ENCODE data around the gene NGRN. TPM values are rescaled to one million over a fixed set of nuclear protein-coding genes. Genes with fewer than 3 reads are reported as not detected.

The NGRN gene
- total and polyA plus RNA-seq, 2 of the 4 experiments (the other 2 are of a cell fraction), result 39.6 to 46.2 TPM

- intact Hi-C loops (cut with micrococcal nuclease), result no loop called here
- Histone ChIP-seq H3K23ac (ENCODE audit: low read depth, low read length) (no peak overlapping the region), H4K8ac (ENCODE audit: low read depth in 2 of 2, low read length in 2 of 2) (no peak overlapping the region), H2AFZ (replicated peaks; ENCODE audit: low read length, poor library complexity) (no peak overlapping the region), H2BK5ac (ENCODE audit: low read depth, low read length, poor library complexity, severe bottlenecking) (no peak overlapping the region), H3K4me1 (ENCODE audit: control insufficient read depth, insufficient read depth, low read length) (peaks cover 4% of the 10 kb centered on the region), H3K9ac (ENCODE audit: low read depth, low read length) (no peak overlapping the region), H4K20me1 (ENCODE audit: insufficient read depth, low read length) (peaks cover under 1% of the 10 kb centered on the region; the same call in 1 of the 2 replicates), H3K27ac (ENCODE audit: insufficient read depth, low read length) (no peak overlapping the region), H3K18ac (ENCODE audit: low read depth, low read length) (no peak overlapping the region), H4K91ac (ENCODE audit: insufficient read depth, low read depth, low read length) (no peak overlapping the region), H3K56ac (ENCODE audit: extremely low read depth, insufficient read depth, low read length) (no peak overlapping the region), H3K4me2 (ENCODE audit: low read depth, low read length) (no peak overlapping the region), H2BK120ac (ENCODE audit: low read depth, low read length) (no peak overlapping the region), H3K4ac (ENCODE audit: low read depth, low read length) (no peak overlapping the region), H2BK20ac (ENCODE audit: low read depth, low read length) (no peak overlapping the region), H3K9me1 (ENCODE audit: insufficient read depth, low read length) (peaks cover 8% of the 10 kb centered on the region), H3K9me3 (ENCODE audit: control insufficient read depth, insufficient read depth, low read length) (no peaks in the 10 kb centered on the region), H3K27me3 (ENCODE audit: control insufficient read depth, insufficient read depth, low read length) (no peaks in the 10 kb centered on the region), H4K5ac (ENCODE audit: low read depth, low read length) (no peak overlapping the region), H3K14ac (replicated peaks; ENCODE audit: low read depth, low read length) (no peak overlapping the region), H2BK15ac (ENCODE audit: low read depth, low read length) (no peak overlapping the region), H3K4me3 (ENCODE audit: insufficient read depth, low read depth, low read length) (no peak overlapping the region), H2AK9ac (replicated peaks; ENCODE audit: low read depth, low read length, poor library complexity) (no peak overlapping the region), H2AK5ac (ENCODE audit: low read depth, low read length) (no peak overlapping the region), H3K36me3 (ENCODE audit: control insufficient read depth, insufficient read depth, low read length) (no peaks in the 10 kb centered on the region), H3K79me1 (ENCODE audit: low read depth in 1 of 2, low read length in 2 of 2) (peaks cover 12 to 24% of the 10 kb centered on the region in 2 experiments)
- dilution Hi-C loops (cut with HindIII; ENCODE audit: low sequenced_read_pairs, unreplicated experiment), result no loop called here
- DNase-seq, result peak; percentile 71
- BruUV-seq (replicated peaks), result no TSS peak
- ATAC-seq (ENCODE audit: low read depth), result no peak
- CTCF ChIA-PET, result no interaction called here
- TF ChIP-seq FOS (IDR thresholded peaks at IDR 0.05; ENCODE audit: low read depth, low read length) (0 out of 2 replicates have a peak, but pooled peaks have one; percentile 18), RAD21 (IDR thresholded peaks at IDR 0.05; ENCODE audit: low read length) (no peak), NFE2L2 (IDR thresholded peaks at IDR 0.05; ENCODE audit: low read depth, low read length) (peak; percentile 28; the same call in 1 of the 2 replicates), CEBPB (IDR thresholded peaks at IDR 0.05; ENCODE audit: low read depth, low read length) (peak; percentile 78), RCOR1 (IDR thresholded peaks at IDR 0.05; ENCODE audit: insufficient replicate concordance, low read length) (no peak)
- no CpG with 5 or more reads among the region's 5 CpGs for WGBS, 2 experiments (ENCODE audit: extremely low coverage in 2 of 2, insufficient read length in 1 of 2)
- in situ Hi-C loops (cut with MboI; ENCODE audit: low sequenced_read_pairs), result no loop called here
- POLR2A ChIA-PET (ENCODE audit: unreplicated experiment), result no interaction called here
Measured at GRCh38 chr15:90261811-90262210, 3.7 kb upstream of the NGRN start.
